EL (cell line): ENCODE data around the gene ANTXR2.

Source experiments
- DNase-seq: peaks from one replicate; pipeline ENCODE4 v3.0.0-alpha.2; 2016

ANTXR2 gene

DNA sequence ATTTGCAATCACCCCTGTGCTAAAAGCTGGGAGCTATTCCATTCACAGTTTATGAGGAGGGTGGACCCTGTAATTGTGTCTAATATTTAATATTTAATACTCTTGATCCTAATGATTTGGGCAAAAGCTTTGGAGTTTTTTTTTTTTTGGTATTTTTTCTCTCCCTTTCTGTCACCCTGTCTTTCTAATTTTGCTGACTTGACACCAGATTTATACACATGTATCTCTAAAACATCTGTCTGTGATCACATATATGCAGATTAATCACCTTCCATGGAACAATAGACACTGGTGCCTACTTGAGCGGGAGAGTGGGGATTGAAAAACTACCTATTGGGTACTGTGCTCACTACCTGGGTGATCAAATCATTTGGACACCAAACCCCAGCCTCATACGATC is 18.7 kb upstream of the ANTXR2 start:
- no peak for DNase-seq

DNA sequence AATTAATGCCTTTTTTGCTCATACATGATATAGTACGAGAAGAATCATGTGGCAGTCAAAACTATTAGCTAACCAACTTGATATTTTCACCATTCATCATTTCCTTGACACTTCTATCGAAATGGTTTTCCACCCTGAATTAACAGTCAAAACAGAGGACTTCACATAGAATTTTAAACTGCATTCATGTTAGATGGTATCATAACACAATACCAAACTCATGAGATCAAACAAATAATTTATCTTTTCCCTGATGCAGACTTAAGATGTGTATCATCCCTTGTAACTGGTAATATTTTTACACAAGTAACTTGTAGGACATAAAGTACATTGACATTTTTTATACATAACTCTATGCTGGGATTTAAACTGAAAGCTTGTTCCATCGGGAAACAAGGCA is 18.2 kb upstream of the ANTXR2 start:
- peak; percentile 56 for DNase-seq

DNA sequence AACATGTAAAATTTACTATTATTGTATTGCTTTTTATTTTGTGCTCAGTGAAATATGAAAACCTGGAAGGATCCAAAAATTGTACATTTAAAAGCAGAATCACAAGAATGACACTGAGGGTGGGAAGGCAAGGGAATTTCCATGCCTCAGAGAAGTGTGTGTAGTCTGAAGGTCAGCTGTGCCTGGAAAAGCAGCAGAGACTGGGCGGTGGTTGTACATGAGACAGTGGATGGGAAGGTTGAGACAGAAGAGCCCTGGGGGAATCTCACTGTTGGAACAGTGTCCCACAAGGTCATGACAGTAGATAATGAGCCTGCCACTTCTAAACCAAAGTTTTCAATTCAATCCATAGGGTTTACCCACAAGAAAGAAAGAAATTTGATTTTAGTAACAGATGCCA is 17.1 kb upstream of the ANTXR2 start:
- DNase-seq: no peak

DNA sequence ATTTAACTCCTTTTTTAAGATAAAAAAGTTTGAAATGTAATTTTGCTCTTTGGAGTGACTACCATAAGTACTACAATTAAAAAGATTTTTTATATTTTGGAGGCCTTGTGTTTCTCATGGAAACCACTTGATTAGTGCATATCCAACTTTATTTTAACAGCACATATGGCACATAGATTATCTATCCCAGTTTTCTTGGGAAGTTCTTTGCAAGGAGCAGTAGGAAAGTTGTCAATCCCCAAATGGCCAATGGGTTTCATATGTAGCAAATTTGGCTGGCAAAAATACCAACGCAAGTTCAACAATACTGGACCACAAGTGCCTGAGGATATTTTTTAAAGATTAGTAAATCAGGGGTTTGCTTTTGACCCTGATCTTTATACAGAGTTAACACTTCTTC is 15.4 kb upstream of the ANTXR2 start:
- no peak for DNase-seq

DNA sequence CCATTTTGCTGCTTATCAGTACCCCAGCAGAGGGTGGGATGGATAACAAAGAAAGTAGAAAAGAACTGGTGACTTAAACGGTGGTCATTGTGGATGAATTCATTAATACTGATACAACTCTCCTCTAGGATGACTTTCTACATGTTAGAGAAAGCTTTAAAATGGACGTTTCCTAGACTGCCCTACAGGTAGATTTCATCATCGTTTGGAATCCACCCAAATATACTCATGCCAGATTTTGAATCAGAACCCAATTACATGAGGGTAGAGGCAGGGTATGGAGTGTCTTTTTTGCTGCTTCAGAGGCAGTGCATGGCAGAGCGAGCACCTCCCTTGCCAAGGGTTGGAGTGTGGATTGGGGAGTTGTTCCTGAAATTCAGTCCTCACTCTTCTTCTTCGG is 13.3 kb upstream of the ANTXR2 start:
- no peak for DNase-seq

DNA sequence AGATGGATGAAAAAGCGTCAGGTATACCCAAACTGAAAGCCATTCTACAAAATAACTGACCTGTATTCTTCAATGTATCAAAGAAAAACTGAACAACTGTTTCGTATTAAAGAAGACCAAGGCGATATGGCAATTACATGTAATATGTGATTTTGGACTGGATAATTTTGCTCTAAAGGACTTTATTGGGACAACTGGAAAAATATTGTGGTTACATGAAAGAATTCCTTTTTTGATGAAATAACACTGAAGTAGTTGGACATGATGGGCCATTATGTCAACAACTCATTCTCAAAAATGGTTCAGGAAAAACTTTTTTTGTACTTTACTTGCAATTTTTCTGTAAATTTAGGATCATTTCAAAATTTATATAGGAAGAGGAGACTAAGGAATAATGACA is 12.1 kb upstream of the ANTXR2 start:
- DNase-seq: no peak

DNA sequence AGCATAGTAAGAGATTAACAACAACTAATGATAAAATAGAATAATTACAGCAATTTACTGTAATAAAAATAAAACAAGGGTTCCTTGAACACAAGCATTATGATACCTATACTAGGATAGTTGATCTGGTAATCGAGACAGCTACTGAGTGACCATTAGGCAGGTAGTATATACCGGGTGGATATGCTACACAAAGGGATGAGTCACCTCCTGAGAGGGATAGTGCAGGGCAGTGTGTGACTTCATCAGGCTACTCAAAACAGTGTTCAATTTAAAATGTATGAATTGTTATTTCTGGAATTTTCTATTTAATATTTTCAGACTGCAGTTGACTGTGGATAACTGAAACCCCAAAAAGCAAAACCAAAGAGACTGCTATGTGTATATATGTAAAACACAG is 9.7 kb upstream of the ANTXR2 start:
- peak; percentile 10 for DNase-seq

DNA sequence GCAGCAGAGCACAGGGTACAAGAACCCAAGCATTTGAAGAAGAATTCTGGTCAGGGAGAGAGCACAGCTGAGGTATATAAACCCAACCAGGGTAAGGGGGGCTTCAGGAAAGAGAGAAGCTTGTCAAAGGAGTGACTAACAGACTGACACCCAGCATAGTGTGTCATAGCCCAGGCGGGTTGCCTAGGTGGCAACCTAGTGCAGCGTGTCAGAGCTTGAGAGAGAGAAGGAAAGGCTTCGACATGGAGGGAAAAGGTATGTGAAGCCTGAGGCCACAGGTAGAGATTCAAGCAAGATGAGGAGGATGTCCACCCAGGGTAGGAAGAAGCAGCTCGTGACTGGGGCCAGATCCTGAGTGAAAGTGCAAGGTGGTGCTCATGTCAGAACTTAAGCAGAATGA is 8.5 kb upstream of the ANTXR2 start:
- no peak for DNase-seq

DNA sequence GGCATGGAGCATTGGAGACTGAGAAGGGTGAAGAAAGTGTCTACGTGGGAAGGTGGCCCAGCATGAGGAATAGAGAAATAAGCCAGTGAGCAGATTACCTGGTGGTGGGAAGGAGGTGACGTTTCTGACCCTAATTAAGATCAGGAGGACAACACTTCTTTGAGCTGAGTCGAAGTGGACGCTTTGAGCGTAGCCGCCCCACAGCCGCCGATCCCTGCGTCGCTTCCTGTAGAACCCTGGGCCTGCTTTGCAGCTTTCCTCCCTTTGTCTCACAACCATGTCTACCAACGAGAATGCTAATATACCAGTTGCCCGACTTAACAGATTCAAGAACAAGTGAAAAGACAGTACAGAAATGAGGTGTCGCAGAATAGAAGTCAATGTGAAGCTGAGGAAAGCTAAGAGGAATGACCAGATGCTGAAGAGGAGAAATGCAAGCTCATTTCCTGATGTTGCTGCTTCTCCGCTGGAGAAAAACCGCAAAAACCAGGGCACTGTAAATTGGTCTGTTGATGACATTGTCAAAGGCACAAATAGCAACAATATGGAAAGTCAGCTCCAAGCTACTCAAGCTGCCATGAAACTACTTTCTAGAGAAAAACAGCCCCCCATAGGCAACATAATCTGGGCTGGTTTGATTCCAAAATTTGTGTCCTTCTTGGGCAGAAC is 6.4 kb upstream of the ANTXR2 start:
- DNase-seq: no peak

- DNase-seq: no peak
Measured at GRCh38 chr4:80078346-80079092, 5.5 kb upstream of the ANTXR2 start.

DNA sequence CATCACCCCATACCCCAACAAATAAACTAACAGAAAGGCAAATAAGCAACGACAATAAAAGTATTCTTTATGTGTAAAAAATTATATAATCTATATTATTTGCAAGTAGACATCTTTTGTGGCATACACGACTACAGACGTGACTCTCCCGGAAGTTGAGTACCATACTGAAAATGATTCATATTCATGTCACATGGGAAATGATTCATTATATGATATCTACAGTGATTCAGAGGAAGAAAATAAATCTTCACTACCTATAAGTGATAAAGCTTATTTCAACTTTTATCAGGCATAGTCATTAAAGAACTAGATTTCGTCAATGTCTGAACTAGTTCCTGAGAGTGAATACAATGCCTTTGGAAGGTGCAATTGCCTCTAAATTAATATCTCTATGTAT is 4.6 kb upstream of the ANTXR2 start:
- peak; percentile 46 for DNase-seq

GRCh38 chr4:80076681-80077080 is 3.7 kb upstream of the ANTXR2 start:
- DNase-seq: no peak

DNA sequence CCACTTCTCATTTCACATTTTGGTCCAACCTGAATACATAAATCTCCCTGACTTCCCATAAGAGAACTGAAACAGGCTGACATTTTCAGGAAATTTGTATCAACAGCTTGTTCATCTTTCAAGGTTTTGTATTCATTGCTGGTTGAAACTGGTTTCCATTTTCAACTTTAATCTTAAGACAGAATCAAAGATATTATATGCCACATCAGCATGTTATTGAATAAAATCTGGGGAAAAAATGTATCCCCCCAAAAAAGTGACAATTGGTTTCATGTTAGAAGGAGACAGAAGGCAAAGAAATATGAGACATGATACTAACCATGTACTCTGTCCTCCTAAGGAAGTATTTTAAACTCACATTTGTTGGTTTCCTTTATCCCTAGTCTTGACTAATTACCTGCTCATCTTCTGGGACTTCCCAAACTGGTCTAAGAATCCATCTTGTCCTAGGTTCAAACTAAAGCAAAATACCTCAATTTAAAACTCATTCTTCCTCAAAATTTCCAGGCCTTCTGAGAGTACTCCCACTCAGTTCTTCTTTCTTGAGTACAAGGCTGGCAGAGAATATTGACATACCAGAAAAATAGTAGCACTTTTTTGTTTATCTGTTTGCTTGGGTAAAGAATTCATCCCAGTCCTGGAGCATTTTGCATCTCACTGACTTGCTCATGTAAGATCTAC is 3.1 kb upstream of the ANTXR2 start:
- DNase-seq: no peak

DNA sequence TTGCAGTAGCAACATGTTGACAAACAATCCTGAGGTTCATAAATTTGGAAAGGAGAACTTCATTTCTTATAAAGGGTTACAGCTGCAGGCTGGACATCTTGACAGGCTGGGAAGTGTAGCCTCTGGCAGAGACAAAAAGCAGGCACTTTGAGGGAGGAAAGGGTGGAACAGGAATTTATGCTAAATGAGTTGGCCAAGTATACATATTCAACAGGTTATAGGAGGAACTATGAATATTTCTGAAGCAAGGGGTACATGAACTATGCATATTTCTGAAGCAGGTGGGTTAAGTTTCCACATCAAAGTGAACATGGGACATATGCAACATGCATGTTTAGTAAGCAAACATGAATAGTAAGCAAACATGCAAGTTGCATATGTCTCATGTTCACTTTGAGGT is 1.6 kb upstream of the ANTXR2 start:
- no peak for DNase-seq

DNA sequence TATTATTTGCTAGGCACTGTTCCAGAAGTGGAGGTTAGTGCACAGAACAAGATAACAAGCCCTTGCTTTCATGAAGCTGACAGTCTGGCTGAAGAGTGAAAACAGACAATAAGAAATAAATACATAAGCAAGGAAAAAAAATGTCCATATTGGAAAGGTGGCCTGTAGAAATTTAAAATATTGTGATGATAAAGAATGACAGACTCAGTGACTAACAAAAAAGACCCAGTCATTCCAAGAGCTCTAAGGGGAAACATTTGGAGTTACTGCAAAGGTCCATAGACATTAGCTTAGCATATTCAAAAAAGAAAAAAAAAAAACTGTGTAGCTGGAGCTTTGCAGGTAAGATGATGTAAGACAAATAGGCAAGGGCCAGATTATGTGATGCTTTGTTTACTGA is 1.0 kb upstream of the ANTXR2 start:
- no peak for DNase-seq

- no peak for DNase-seq
Measured at GRCh38 chr4:80073473-80074008, 512 bp upstream of the ANTXR2 start.

DNA sequence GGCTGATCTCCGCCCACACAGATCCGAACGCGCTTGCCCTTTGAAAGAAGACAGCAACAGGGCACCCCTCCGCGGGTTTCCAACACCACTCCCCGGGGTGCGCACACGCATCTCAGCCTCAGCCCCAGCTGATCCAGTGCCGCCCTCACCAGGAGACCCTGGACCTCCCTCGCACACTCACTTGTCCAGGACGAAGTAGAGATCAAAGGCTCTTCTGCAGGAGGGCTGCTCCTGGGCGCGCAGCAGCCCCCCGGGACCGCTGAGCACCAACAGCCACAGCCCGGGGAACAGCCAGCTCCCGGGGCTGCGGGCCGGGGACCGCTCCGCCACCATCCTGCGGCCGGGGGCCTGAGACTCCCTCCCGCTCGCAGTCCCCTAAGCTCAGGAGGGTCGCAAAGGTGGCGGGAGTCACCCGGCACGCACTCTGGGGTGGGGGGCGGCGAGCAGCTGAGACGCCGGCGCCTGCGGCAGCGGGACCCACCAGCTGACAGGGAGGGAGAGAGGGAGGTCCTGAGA is 743 bp downstream of the ANTXR2 start:
- peak; percentile 48 for DNase-seq

DNA sequence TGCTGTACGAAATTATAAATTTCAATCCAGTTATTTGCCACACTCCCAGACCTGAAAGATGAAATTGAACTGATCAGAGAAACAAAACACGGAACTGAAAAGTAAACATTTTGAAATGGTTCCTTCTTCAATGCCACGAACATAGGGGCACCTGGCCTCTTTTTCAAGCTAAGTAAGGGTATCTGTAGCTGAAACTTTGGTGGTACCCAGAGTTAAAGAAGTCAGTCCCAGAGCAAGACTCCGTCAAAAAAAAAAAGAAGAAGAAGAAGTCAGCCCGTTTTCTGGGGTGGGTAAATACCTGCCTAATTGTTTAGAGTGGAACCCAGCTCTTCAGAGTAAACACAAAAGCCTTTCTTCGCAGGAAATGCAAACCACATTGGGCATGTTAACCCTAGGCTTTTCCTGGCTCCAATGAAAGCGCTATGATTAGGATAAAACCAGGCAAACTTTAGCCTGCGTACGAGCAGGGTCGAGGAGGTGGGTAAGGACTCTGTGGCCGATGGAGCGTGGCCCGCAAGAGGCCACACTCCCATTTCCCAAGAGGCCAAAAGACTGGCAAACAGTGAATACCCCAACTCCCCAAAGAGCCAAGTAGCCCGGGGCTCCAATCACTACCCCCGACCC is 1.3 kb downstream of the ANTXR2 start:
- DNase-seq: no peak

DNA sequence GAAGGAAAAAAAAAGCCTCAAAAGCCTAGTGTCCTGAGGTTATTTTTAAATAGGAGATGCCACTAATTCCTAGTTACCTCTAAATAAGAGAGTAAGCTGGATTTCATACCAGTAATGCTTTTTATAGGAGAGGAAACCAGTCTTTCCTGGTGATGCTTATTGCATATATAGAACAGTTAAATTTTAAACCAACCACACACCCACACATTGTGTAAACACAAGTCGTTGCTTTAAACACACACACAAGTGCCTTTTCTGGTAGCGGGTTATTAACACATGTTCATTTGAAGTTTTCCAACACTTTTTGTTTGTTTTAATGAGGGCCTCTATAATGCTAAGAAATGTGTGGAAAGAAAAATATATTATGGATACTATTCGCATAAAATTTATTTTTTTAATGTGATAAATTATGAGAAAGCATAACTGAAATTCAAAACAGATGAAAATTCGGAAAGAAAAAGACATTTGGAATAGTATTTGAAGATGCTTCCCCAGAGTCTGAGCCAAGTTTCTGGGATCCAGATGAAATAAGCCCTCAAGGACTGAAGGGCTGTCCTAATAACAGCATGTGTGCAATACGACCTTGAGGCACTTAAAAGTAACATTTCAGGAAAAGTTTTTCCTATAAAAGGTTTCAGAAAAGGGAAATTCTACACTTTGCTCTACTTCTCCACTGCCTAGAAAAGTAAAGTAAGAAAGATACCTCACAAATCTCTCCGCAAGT is 2.0 kb downstream of the ANTXR2 start:
- no peak for DNase-seq

GRCh38 chr4:80069837-80070731 is 2.9 kb downstream of the ANTXR2 start:
- peak; percentile 14 for DNase-seq

- DNase-seq: peak; percentile 28
Measured at GRCh38 chr4:80069108-80069836, 3.8 kb downstream of the ANTXR2 start.
